NCI-H524 (cell line): ENCODE data around the gene SHROOM2.

Experiments
- DNase-seq, 2 experiments: peaks; one replicate each; lab custom pipeline; 2025; lab: John Stamatoyannopoulos, UW

The SHROOM2 gene, protein sequence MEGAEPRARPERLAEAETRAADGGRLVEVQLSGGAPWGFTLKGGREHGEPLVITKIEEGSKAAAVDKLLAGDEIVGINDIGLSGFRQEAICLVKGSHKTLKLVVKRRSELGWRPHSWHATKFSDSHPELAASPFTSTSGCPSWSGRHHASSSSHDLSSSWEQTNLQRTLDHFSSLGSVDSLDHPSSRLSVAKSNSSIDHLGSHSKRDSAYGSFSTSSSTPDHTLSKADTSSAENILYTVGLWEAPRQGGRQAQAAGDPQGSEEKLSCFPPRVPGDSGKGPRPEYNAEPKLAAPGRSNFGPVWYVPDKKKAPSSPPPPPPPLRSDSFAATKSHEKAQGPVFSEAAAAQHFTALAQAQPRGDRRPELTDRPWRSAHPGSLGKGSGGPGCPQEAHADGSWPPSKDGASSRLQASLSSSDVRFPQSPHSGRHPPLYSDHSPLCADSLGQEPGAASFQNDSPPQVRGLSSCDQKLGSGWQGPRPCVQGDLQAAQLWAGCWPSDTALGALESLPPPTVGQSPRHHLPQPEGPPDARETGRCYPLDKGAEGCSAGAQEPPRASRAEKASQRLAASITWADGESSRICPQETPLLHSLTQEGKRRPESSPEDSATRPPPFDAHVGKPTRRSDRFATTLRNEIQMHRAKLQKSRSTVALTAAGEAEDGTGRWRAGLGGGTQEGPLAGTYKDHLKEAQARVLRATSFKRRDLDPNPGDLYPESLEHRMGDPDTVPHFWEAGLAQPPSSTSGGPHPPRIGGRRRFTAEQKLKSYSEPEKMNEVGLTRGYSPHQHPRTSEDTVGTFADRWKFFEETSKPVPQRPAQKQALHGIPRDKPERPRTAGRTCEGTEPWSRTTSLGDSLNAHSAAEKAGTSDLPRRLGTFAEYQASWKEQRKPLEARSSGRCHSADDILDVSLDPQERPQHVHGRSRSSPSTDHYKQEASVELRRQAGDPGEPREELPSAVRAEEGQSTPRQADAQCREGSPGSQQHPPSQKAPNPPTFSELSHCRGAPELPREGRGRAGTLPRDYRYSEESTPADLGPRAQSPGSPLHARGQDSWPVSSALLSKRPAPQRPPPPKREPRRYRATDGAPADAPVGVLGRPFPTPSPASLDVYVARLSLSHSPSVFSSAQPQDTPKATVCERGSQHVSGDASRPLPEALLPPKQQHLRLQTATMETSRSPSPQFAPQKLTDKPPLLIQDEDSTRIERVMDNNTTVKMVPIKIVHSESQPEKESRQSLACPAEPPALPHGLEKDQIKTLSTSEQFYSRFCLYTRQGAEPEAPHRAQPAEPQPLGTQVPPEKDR (N-terminal part only)

DNA sequence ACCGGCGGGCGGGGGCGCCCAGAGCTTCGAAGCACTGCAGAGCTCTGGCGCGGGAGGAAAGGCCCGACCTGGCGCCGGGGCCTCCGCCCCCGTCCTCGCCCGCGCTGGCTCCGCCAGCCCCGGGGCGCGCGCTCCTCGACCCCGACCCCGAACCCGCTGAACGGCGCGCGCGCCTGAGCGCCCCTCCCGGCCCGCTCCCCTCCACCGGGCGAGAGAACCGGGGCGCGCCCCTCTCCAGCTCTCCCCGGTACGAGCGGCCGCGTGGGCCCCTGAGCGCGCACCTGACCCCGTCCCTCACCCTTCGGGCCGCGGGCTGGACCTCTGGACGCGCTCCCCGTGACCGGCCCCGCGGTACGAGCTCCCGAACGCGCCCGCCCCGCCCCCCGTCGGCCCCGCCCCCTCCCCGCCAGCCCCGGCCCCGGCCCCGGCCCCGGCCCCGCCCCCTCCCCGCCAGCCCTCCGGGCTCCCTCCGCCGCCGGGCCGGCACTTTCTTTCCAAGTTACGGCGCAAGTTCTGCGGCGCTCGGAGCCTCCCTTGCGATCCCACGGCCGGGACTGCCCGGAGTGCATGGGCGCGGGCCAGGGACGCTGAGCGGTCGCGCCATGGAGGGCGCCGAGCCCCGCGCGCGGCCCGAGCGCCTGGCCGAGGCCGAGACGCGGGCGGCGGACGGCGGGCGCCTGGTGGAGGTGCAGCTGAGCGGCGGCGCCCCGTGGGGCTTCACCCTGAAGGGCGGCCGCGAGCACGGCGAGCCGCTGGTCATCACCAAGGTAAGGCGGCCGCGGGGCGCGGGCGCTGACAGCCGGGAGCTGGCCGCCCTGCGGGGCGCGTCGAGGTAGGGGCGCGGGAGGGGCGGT is at the start of gene SHROOM2:
Gene SHROOM2, plus strand, starts transcription at position 486 of the 854 bp plus-strand sequence. Its CDS starts 117 bp downstream, at position 603.
- no peak for DNase-seq

DNA sequence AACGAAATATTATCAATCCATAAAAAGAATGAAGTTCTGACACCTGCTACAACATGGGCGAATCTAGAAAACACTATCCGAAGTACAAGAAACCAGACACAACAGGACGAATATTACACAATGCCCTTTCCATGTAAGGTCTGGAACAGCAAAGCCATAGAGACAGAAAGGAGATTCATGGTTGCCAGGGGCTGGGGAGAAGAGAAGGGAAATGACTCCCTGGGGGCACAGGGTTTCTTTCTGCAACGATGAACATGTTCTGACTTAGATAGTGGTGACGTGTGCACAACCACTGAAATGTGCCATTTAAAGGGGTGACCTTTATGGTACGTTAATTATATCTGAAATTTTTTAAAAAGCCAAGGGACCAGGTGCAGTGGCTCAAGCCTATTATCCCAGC is 48.9 kb upstream of the SHROOM2 start:
- DNase-seq, result no peak

DNA sequence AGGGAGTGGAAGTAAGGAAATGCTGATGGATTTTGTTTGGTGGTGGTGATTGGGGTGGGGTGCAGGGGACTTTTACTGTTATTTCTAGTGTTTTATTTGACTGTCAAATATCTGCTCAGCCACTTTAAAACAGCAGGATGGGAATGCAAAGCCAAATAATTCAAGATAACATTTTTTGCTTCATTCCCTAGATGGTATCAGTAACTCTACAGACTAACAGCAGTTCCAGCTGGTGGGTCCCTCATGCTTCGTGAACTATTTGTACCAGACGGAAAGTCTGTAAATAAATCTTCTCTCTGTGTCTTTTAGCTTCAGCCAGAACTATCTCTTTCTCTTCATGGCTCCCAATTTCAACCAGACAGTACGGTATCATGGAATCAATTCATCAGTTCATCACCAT is 48.1 kb upstream of the SHROOM2 start:
- DNase-seq, result no peak

DNA sequence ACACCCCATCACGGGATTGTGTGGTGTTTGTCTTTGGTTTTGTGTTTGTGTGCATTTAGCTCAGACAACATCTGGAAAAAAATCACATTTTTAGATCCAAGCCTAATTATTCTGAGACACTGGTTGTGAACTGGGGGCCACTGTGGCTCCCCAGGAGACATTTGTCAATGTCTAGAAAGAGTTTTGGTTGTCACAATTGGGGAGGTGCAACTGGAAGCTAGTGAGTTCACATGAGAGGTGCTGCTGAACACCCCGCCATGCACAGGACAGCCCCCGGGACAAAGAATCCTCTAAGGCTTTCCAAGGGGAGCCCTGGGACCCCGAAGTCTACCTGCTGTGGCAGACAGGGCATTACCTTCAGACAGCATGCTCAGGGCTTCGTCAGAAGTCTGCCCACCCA is 47.1 kb upstream of the SHROOM2 start:
- no peak for DNase-seq

DNA sequence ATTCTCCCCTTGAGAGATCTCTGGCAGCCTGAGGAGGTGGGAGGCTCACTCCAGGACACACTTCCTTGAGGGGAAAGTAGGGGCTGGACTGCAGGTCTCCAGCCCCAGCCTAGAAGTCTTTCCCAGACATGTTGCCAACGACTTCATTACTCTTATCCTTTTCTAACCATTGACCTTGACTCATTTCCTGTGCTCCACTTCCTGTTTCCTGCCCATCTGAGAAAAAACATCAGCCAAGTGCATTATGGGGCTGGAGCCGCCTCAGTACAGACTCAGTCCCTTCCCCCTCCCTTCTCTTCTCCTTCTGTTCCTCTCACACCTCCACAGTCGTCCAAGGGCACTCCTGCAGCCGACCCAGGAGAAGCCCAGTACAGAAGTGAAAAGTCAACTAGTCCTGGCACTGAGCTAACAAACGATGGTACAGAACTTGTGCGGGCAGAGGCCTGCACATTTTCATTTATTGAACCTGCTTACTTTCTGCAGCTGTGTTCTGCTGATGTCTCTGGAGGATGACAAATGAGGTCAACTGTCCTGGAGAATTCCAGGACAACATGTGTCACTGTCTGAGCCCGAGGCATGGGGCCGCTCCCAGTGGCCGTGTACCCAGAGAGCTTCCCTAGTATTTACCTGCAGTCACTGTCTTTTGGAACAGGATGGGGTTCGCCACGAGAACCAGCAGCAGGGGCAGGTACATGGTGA is 40.7 kb upstream of the SHROOM2 start:
- DNase-seq, result no peak

DNA sequence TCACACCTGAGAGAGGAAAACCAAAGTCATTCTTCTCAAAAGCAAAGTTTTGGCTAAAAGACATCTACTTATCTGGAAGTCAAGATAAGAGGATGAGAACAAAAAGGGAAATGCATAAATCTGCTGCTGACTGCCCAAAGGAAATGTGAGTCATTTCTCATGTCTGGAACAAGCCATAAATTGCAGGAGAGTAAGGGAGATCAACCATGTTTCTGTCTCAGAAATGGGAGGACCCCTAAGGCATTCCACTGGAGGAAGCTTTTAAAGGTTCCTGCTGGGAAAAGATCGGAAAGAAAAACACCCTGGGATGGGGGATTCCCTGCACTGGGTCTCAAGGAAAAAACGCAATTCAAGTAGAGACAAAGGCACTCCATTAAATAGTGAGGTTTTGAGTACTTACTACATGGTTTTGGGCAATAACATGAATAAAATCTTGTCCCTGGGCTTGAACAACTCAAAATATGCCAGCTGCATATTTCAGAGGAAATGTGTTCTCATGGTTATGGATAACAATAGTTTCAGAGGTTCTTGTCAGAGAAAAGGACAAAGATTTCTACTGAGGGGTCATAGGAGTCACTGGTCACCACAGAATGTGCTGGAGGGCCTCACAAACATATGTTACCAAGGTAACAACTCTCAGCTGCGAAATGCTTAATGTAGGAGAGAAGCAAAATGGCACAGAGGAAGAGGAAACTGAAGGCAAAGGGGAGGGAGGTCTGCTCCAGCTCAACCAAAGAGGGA is 39.9 kb upstream of the SHROOM2 start:
- DNase-seq, result no peak

DNA sequence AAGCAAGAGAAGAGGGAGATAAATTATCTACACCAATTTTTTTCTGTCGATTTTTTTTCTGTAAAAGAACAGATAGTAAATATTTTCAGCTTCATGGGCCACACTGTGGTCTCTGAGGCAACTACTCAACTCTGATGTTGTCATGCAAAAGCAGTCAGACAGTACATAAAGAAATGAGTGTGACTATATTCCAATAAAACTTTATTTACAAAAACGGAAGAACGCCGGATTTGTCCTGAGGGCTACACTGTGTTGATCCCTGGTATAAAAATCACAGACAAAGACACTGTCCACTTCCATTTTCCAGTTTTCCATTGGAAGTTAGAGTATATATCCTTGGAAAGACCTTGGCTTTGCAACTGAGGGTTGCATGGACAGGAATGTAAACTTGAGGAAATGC is 38.6 kb upstream of the SHROOM2 start:
- DNase-seq, result no peak

DNA sequence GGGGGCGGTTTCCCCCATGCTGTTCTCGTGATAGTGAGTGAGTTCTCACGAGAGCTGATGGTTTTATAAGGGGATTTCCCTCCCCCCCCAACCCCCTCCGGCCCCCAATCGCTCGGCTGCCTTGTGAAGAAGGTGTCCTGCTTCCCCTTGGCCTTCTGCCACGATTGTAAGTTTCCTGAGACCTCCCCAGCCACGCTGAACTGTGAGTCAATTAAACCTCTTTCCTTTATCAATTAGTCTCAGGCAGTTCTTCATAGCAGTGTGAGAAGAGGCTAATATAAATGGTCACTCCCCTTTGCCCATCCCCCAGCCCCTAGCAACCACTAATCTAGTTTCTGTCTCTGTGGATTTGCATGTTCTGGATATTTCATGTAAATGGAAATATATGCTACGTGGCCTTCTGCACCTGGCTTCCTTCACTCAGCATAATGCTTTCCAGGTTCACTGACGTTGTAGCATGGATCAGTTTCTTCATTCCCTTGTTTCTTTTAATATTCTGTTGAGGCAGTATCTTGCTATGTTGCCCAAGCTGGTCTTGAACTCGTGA is 37.0 kb upstream of the SHROOM2 start:
- no peak for DNase-seq

DNA sequence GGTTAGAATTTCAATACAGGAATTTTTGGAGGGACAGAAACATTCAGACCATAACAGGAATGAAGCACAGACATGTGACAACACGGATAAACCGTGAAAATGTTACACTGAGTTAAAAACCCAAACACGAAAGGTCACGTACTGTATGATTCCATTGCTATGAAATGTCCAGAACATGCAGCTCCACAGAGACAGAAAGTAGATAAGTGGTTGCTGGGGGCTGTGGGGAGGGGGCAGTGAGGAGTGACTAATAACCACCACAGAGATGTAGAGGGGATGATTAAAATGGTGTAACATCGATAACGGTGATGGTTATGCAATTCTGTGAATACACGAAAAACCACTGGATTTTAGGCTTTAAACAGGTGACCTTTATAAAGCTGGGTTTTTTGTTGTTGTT is 28.9 kb upstream of the SHROOM2 start:
- DNase-seq, result no peak

DNA sequence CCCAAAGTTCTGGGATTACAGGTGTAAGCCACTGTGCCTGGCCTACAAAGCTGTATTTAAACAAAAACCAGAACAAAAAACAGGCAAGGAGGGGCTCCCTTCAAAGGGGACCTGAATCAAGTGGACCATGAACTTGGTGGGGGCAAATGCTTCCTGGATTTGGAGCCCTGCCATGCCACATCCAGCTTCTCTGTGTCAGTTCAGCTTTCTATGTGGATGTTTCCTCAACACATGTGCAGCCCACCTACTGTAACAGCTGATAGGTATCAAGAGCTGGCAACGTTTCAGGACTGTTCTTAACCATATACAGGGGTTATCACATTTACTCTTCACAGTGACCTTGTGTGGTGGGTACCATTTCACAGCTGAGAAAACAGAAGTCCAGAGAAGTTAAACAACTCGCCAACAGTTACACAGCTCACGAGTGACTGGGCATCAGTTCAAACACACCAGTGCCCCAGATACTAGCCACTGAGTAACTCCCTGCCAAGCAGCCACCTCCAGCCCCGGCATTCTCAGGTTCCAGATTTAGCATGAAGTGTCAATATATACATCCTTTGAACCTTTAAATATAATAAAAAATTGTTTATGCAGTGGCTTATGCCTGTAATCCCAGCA is 28.1 kb upstream of the SHROOM2 start:
- no peak for DNase-seq

DNA sequence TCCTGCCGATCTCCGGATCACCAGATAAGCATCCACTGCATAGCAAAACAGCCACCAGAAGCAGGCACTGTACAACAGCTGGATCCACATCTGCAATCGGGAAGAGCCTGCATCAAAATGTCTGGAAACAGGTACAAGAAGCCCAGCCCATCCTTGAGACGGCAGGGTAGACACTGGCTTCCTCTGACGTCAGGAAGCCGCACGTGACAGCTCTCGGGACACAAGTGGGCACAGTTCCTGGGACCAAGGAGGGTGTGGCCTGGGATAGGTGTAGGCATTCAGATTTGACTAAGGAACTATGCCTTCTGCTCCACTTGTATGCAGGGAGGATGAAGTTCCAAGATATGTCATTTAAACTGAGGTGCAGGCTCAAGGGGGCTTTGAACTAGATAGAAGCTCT is 26.9 kb upstream of the SHROOM2 start:
- DNase-seq, result no peak

DNA sequence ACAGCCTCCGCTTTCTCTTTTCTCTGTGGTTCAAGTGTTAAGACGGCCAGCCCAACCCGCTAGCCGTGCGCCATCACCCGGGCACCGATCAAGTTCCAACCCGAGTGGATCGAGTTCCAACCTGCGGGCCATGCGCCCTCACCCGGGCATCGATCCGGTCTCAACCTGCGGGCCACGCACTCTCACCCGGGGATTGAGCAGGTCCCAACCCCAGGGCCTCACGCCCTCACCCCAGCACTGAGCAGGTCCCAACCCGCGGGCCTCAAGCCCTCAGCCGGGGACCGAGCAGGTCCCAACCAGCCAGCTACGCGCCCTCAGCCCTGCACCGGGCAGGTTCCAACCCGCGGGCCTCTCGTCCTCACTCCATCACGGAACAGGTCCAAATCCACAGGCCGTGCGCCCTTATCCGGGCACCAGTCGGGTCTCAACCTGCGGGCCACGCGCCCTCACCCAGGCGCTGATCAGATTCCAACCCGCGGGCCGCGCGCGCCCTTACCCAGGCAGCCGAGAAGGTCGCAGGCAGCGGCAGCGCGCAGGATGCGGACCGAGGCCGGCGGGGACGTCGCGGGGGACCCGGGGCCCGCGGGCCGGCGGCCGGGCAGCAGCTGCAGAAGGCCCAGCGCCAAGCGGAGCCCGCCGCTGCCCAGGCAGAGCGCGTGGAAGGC is 21.0 kb upstream of the SHROOM2 start:
- no peak for DNase-seq

DNA sequence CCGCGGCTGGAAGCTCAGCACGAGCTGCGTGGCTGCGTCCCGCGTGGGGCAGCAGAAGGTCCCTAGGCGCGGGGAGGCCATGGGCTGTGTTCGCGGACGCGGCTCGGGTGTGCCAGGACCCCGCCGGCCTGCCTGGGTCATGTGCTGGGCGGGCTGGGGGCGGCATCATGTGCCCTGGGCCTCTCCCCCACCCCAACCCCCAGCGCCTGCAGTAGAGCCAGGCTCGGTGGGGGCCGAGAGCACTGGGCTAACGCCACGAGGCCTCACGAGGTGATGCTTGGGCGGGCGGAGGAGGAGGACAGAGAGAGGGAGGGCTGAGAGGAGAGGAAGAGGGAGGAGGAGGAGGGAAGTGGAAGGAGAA is 20.5 kb upstream of the SHROOM2 start, which contains the start of gene GPR143:
Gene GPR143, minus strand, starts transcription at position 111 of the 361 bp plus-strand sequence. Its CDS starts 30 bp downstream, at position 81.
- DNase-seq, result no peak

DNA sequence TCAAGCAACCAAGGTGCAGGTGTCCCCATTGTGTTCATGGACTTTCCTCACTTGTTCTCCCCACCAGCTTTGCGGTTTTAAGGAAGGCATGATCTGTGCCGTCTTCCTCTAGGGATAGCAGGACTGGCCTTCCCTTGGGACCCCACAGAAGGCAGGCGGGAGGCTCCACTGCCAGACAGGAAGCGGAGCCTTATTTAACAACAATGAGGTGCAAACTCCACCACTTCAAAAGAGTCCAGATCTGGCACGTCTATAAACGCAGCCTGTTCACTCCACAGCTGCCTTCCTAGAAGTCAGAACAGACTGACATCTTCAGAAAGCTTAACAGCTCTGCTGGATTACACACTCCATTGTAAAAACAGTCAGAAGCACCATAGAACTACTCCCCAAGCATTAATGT is 18.9 kb upstream of the SHROOM2 start:
- peak in 1 of 2 experiments; percentile 74 for DNase-seq

DNA sequence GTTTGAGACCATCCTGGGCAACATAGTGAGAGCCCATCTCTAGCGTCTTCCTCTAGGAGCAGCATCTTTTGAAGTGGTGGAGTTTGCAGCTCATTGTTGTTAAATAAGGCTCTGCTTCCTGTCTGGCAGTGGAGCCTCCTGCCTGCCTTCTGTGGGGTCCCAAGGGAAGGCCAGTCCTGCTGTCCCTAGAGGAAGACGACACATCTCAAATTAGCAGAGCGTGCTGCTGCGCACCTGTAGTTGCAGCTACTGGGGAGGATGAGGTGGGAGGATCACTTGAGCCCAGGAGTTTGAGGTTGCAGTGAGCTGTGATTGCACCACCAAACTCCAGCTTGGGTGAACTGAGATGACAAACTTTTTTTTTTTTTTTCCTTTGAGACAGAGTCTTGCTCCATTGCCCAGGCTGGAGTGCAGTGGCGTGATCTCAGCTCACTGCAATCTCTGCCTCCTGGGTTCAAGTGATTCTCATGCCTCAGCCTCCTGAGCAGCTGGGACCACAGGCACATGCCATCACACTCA is 17.8 kb upstream of the SHROOM2 start:
- DNase-seq, result peak in 1 of 2 experiments; percentile 5

DNA sequence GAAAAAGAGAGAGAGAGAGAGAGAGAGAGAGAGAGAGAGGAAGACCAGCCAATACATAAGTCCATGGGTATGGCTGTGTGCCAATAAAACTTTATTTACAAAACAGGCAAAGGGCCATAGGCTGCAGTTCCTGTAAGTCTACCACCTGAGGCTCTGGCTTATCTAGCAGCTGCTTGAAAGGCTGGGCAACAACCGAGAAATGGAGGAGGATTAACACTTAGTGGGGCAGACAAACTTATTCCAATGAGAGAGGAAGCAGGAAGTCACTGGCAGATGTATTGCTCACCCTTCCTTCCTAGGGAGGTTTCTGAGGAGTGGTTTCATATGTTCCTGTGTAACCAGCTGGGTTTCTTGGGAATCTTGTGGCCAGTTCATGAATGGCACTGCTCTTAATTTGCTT is 15.9 kb upstream of the SHROOM2 start:
- peak in 1 of 2 experiments; percentile 21 for DNase-seq

DNA sequence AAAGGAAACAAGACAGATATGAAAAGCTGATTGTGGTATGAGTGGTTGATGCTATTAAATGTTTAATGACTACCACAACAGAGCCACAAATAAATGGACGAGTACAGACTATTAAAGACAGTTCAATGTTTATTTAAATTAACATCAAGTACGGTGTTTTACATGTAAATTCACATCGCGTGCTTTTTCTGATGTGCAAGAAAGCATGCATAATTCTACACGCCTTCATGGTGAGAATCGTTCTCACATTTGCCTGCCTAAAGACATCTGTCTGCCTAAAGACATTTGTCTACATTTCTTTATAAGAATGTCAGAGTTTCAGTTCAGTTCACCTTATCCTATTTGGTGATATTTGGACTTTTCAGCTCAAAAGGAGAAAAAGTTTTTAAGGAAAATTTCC is 13.3 kb upstream of the SHROOM2 start:
- DNase-seq, result no peak

DNA sequence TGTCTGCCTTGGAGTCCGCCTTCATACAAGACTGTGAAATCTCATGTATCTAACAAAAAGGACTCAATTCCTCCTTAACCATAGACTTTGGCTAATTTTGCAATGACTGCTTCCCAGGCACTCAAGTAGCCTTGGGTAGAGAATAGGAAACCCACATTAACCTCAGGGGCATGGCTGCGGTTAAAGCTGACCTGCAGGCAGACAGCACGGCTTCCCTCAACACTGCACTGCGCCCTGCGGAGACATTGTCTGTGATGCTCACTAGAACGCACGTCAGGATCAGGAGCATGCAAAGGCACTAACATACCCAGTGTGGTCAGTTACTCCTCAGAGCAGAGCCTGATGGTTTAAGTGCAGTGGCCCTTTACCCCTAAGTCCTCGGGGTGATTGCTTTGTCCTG is 10.3 kb upstream of the SHROOM2 start:
- DNase-seq, result no peak
